Aorta (tissue), 5 donors: Measurements from ENCODE around the gene SPATA31D3. TPM values are rescaled to one million over a fixed set of nuclear protein-coding genes. Genes with fewer than 3 reads are reported as not detected.
"Not testable (repeated sequence)": the region's sequence is repeated elsewhere in the genome, so short reads cannot be mapped to it uniquely, and the experiment has no call there.

Source experiments
- ATAC-seq: fragments of 200-7000 bp; cut with Tn5 transposase; one replicate; pipeline ENCODE4 v1.9.1; 2022; ENCODE audit warnings: moderate library complexity; ENCODE audit not compliant: low FRiP score
- DNase-seq, 2 donors: peaks; one replicate each; pipeline ENCODE4 v3.0.0-alpha.2; 2020
- H3K27ac ChIP-seq, 2 donors: one replicate each; pipeline ENCODE4 v1.5.1; 2013; ENCODE audit warnings: low read length in 2 of 2, mild to moderate bottlenecking in 2 of 2, moderate library complexity in 2 of 2, control low read depth in 1 of 2, inconsistent platforms in 1 of 2, low read depth in 1 of 2
- H3K27me3 ChIP-seq, 2 donors: one replicate each; pipeline ENCODE4 v1.6.1; 2013; ENCODE audit warnings: control low read depth in 1 of 2, low read length in 1 of 2, mild to moderate bottlenecking in 1 of 2, moderate library complexity in 1 of 2; ENCODE audit not compliant: insufficient read depth in 2 of 2, control insufficient read depth in 1 of 2
- H3K36me3 ChIP-seq, 2 donors: one replicate each; pipeline ENCODE4 v1.6.1; 2013; ENCODE audit warnings: control low read depth in 1 of 2, low read length in 1 of 2, mild to moderate bottlenecking in 1 of 2; ENCODE audit not compliant: insufficient read depth in 2 of 2, control insufficient read depth in 1 of 2
- H3K4me1 ChIP-seq, 2 donors: one replicate each; pipeline ENCODE4 v1.6.1; 2013; ENCODE audit warnings: low read length in 2 of 2, control low read depth in 1 of 2, mild to moderate bottlenecking in 1 of 2, moderate library complexity in 1 of 2; ENCODE audit not compliant: insufficient read depth in 2 of 2, control insufficient read depth in 1 of 2
- H3K4me3 ChIP-seq, 2 donors: one replicate each; pipeline ENCODE4 v1.5.1; 2013; ENCODE audit warnings: low read length in 2 of 2, control low read depth in 1 of 2, mild to moderate bottlenecking in 1 of 2
- H3K9me3 ChIP-seq: one replicate; pipeline ENCODE4 v1.6.1; 2013; ENCODE audit warnings: mild to moderate bottlenecking, low read length; ENCODE audit not compliant: control insufficient read depth
- WGBS, 2 donors: extraction: QIAGEN DNeasy Blood & Tissue Kit; methylation state at CpG; one replicate each; pipeline ENCODE4 v1.1.7; 2013; 5-methylcytosine and 5-hydroxymethylcytosine counted together
- intact Hi-C, 2 donors: fragments of 100-400 bp; cut with DNase I; formaldehyde crosslinking; loops; one replicate each; pipeline versions ENCODE4 v1.14.2 to v1.15.0; 2022
- polyA plus RNA-seq, 2 donors: library from polyadenylated mRNA; stranded (reverse); fragments of 200-250 nt; gene quantifications; one replicate each; pipeline ENCODE4 v1.2.3, GENCODE V29; 2013
- total RNA-seq, 2 donors: library from RNA; stranded (reverse); fragmentation: NEBNext Ultra II Directional; extraction: Animal tissue kit (Norgen Biotek cat#: 25700); gene quantifications; one replicate each; pipeline ENCODE4 v1.2.1, GENCODE V29; 2021
- donor health status: healthy with polysubstance abuse.
- donor health status: Bipolar disorder and iron deficiency.
- donor health status: DM: no; HTN: no; CAD: no.
- donor health status: DM: no; HTN: no; CAD: no.
- donor health status: DM: yes; HTN: yes; CAD: no.

The SPATA31D3 gene
- total and polyA plus RNA-seq, 4 donors, result not detected

DNA sequence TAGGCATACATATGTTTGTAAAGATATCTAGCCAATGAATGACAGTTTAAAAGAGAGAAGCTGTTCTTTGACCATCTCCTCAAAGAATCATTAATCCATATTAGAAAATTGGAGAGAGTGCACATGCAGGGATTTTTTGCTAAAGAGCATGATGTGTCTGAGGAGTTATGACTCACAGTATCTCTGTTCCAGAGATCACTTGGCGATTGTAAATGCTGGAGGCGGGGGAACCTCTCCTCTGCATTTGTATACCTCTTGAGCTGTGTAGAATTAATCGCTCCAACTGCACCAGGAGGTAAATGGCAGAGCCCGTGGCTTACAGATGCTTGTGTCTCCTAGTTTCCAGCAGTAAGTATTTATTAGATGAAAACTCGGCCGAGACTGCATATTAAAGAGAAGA lies 41.6 kb downstream of the SPATA31D3 start:
- DNase-seq (no peak), ATAC-seq (no peak)
- Histone ChIP-seq H3K27ac (no peak overlapping the region), H3K9me3 (no peaks in the 10 kb centered on the region), H3K27me3 (no peaks in the 10 kb centered on the region), H3K4me3 (no peak overlapping the region), H3K4me1 (no peaks in the 10 kb centered on the region), H3K36me3 (no peaks in the 10 kb centered on the region)
- intact Hi-C loops, result no loop called here
- 91 to 92% methylated on average over 6 of the region's 6 CpGs for WGBS, 2 donors

DNA sequence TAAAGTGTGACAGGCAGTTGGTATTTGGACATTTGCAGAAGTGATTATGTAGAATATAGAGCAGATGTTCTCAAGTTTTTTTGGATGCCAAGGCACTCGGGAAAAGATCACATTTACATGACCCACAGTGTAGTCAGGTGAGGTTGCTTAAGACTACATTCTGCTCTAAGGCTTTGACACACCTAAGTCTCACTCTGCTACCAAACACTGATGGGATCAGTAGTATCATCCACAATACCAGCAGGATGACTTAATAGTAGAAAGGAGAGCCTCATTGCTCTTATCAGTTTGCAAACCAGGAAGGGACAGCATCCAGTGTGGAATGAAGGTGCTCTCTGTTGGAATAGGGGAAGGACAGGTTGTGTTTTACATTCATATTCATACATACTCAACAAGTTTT lies 42.8 kb downstream of the SPATA31D3 start:
- ATAC-seq (no peak), DNase-seq (no peak)
- Histone ChIP-seq H3K9me3 (no peaks in the 10 kb centered on the region), H3K36me3 (no peaks in the 10 kb centered on the region), H3K27me3 (no peaks in the 10 kb centered on the region), H3K27ac (no peak overlapping the region), H3K4me3 (no peak overlapping the region), H3K4me1 (no peaks in the 10 kb centered on the region)
- 85 to 88% methylated on average over 1 of the region's 1 CpG for WGBS, 2 donors
- intact Hi-C loops, result no loop called here

DNA sequence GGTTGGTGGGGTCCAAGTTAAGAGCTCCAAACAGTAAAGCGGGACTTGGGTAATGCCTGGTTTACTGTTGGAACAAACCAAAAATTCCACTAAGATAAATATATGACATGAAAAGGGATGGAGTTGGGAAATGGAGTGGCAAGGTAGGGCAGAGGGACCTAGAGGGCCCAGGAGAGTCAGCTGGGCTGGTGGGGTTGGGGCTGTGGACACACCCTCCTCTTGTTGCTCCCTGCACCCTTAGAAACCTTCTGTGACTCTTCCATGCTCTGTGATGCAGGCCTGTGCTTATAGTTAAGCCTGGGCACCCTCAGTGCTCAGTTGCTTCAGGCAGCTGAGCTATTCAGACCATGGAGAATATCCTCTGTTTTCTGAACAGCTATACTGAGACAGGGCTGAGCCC lies 45.2 kb downstream of the SPATA31D3 start, which contains the start of gene SPATA31D1:
TSS of gene SPATA31D1 (plus strand) at position 301 of the 400 bp plus-strand sequence. CDS start at position 348, 47 bp downstream.
- H3K27ac ChIP-seq, H3K27me3 ChIP-seq, H3K4me3 ChIP-seq, H3K9me3 ChIP-seq, H3K36me3 ChIP-seq, H3K4me1 ChIP-seq, DNase-seq, intact Hi-C loops, ATAC-seq: not testable (repeated sequence)
- WGBS, 2 donors, result 97 to 100% methylated on average over 1 of the region's 1 CpG

DNA sequence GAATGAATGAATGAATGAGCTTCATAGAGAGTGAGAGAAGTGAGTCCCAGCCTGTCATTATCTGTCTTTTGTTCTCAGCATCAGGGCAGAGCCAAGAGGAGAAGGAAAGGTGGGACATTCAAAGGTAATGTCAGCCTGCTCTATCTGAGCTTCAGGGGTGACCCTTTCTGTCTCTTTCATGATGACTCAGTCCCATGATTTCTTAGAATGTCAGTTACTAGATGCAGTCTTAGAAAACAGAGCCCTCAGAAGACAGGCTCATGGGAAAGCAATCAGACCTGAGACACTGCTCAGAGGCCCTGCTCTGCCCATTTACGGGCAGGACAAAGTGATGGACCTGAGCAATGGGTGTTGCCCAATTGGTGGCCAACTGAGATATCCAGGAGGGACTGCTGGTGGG lies 46.4 kb downstream of the SPATA31D3 start:
- Histone ChIP-seq H3K36me3 (no peaks in the 10 kb centered on the region), H3K27ac (no peak overlapping the region), H3K4me3 (no peak overlapping the region), H3K9me3 (no peaks in the 10 kb centered on the region), H3K4me1 (no peaks in the 10 kb centered on the region), H3K27me3 (no peaks in the 10 kb centered on the region)
- ATAC-seq (no peak), DNase-seq (no peak)
- WGBS, 2 donors, result 97 to 100% methylated on average over 1 of the region's 1 CpG
- intact Hi-C loops, result no loop called here

DNA sequence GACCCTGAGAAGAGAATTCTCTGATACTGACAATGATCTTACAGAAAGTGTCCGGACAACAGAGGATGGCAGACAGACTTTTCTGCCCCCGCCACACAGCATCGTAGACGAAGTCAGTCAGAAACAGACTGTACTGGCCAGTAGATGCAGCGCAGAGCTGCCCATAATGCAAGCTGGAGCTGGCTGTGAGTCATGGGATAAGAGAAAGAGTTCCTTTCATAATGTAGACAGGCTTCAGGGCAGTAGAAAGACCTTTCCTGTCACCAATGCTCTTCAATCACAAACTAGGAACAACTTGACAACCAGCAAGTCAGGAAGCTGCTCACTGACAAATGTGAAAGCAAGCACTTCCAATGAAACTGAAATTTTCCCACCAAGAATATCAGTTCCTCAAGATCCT lies 50.4 kb downstream of the SPATA31D3 start:
- no peak for DNase-seq
- Histone ChIP-seq H3K4me1 (no peaks in the 10 kb centered on the region), H3K27ac (no peak overlapping the region), H3K27me3 (no peaks in the 10 kb centered on the region), H3K4me3 (no peak overlapping the region), H3K9me3 (no peaks in the 10 kb centered on the region), H3K36me3 (no peaks in the 10 kb centered on the region)
- intact Hi-C loops, result no loop called here
- 94 to 96% methylated on average over 5 of the region's 5 CpGs for WGBS, 2 donors
- ATAC-seq, result no peak

Other genes with a start within 250 kb of the SPATA31D3 start
- gene SPATA31D4, start 15.1 kb upstream of the SPATA31D3 start, total RNA-seq, result not detected
- not detected for gene SPATA31D4, start 15.1 kb upstream of the SPATA31D3 start, polyA plus RNA-seq
- not detected for gene SPATA31D1, start 45.3 kb downstream of the SPATA31D3 start, total RNA-seq
- gene SPATA31D1, start 45.3 kb downstream of the SPATA31D3 start, polyA plus RNA-seq, result not detected